PC-3 (cell line): ENCODE data around the gene CAPN13. TPM values are rescaled to one million over a fixed set of nuclear protein-coding genes. Genes with fewer than 3 reads are reported as not detected.

Experiments
- ATAC-seq: fragments of 200-7000 bp; cut with Tn5 transposase; 2 replicates; pipeline ENCODE4 v1.9.1; 2020; ENCODE audit warnings: mild to moderate bottlenecking, moderate library complexity
- BruUV-seq: library from RNA; stranded (reverse); fragments of 400-500 nt; replicated peaks from 2 replicates; lab custom pipeline; 2021; lab: Mats Ljungman, UMichigan
- CTCF ChIA-PET: fragments of 300-600 bp; sonication (Branson Sonifier 250); formaldehyde crosslinking; loops from one replicate; lab custom pipeline; 2022; ENCODE audit warnings: antibody characterized with exemption; lab: Charles Lee
- POLR2A ChIA-PET: fragments of 300-600 bp; sonication (Branson Sonifier 250); formaldehyde crosslinking; loops from one replicate; lab custom pipeline; 2022; ENCODE audit warnings: antibody characterized with exemption; ENCODE audit not compliant: unreplicated experiment; lab: Charles Lee
- DNase-seq: peaks from one replicate; pipeline ENCODE4 v3.0.0-alpha.2; 2015
- H2AFZ ChIP-seq: fragments of 300-600 bp; sonication (generic); 2 replicates; pipeline ENCODE4 v1.6.0; 2016; ENCODE audit warnings: antibody characterized with exemption, low read length
- H3F3A ChIP-seq: fragments of 300-600 bp; sonication (generic); one replicate; pipeline ENCODE4 v1.6.0; 2017; ENCODE audit warnings: antibody characterized with exemption, low read length, control low read depth, mild to moderate bottlenecking; ENCODE audit not compliant: unreplicated experiment
- H3K27ac ChIP-seq: fragments of 300-600 bp; sonication (generic); 2 replicates; pipeline ENCODE4 v1.5.1; 2016; ENCODE audit warnings: mild to moderate bottlenecking, low read length
- H3K27me3 ChIP-seq: fragments of 300-600 bp; sonication (generic); 2 replicates; pipeline ENCODE4 v1.6.1; 2016; ENCODE audit warnings: low read length, mixed read lengths
- H3K36me3 ChIP-seq: fragments of 300-600 bp; sonication (generic); 2 replicates; pipeline ENCODE4 v1.6.1; 2016; ENCODE audit warnings: low read depth, mixed run types, low read length, mixed read lengths
- H3K4me1 ChIP-seq: fragments of 300-600 bp; sonication (generic); 2 replicates; pipeline ENCODE4 v1.5.1; 2016; ENCODE audit warnings: low read length; ENCODE audit not compliant: insufficient read depth
- H3K4me2 ChIP-seq: fragments of 300-600 bp; sonication (generic); 2 replicates; pipeline ENCODE4 v1.6.0; 2016; ENCODE audit warnings: low read length
- H3K4me3 ChIP-seq: fragments of 300-600 bp; sonication (generic); 2 replicates; pipeline ENCODE4 v1.5.1; 2016; ENCODE audit warnings: mild to moderate bottlenecking, low read length, mixed read lengths
- H3K79me2 ChIP-seq: fragments of 300-600 bp; sonication (generic); 2 replicates; pipeline ENCODE4 v1.6.1; 2017; ENCODE audit warnings: low read length, mixed read lengths
- H3K9ac ChIP-seq: fragments of 300-600 bp; sonication (generic); 2 replicates; pipeline ENCODE4 v1.6.0; 2016; ENCODE audit warnings: mild to moderate bottlenecking, low read length
- H3K9me2 ChIP-seq: fragments of 300-600 bp; sonication (generic); replicated peaks from 2 replicates; pipeline ENCODE4 v1.6.1; 2016; ENCODE audit warnings: mixed run types, low read length, mixed read lengths
- H3K9me3 ChIP-seq: fragments of 300-600 bp; sonication (generic); 2 replicates; pipeline ENCODE4 v1.6.1; 2016; ENCODE audit warnings: low read length, mixed read lengths
- H4K20me1 ChIP-seq: fragments of 300-600 bp; sonication (generic); 2 replicates; pipeline ENCODE4 v1.6.1; 2016; ENCODE audit warnings: low read length, mixed read lengths
- EZH2 ChIP-seq: fragments of 300-600 bp; sonication (generic); IDR thresholded peaks from one replicate; pipeline ENCODE4 v1.6.1; 2017; ENCODE audit warnings: antibody characterized with exemption, mild to moderate bottlenecking, low read length; ENCODE audit not compliant: unreplicated experiment
- EZH2phosphoT487 ChIP-seq: fragments of 300-600 bp; sonication (generic); IDR thresholded peaks from 2 replicates; pipeline ENCODE4 v1.6.1; 2018; ENCODE audit warnings: mild to moderate bottlenecking, antibody characterized with exemption, low read length, borderline replicate concordance
- intact Hi-C: fragments of 100-400 bp; cut with micrococcal nuclease; formaldehyde crosslinking; loops from 2 replicates; pipeline ENCODE4 v1.9.0; 2023
- total RNA-seq: library from RNA; depleted of rRNA; stranded (reverse); fragments of >200 nt; gene quantifications from 2 replicates; pipeline ENCODE4 v1.2.3, GENCODE V29; 2014
- TF ChIP-seq, protein P1 (sequence below): fragments of 300-600 bp; sonication (generic); conservative IDR thresholded peaks from 2 replicates; pipeline ENCODE4 v1.5.1; 2017; ENCODE audit warnings: antibody characterized with exemption, low read depth, mild to moderate bottlenecking, low read length

CAPN13 gene
- total RNA-seq, 1 experiment from 2014 or later = 0.44 TPM

DNA sequence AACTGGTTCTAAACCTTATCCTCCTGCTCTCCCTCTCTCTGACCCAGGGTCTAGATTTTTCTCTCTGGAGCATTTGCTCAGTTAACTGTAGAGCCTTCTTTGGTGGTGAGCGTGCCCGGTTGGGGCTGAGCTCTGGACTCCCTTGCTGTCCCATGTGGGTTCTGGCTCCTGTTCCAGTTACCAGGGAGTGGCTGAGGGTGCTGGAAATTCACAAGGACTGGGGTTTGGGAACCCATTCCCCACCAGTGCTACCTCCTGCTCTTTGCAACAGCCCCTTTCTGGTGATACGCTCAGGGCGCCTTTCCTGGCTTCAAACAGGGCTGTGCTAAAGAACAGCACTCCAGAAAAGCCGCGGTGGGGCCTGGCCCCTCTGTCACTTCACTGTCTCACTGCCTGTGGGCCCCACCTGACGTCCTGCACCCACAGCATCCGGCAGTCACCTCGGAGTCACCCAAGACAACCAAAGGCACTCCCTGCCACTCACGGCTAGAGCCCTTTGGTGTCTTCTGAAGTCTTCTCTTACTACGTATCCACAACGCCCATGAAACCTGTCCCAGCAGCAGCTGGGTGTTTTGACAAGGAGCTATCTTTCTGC is 41.3 kb downstream of the CAPN13 start:
- Histone ChIP-seq H4K20me1 (no peaks in the 10 kb centered on the region), H3K9me2 (no peaks in the 10 kb centered on the region), H3K4me1 (no peaks in the 10 kb centered on the region), H3K79me2 (no peaks in the 10 kb centered on the region), H3K4me3 (no peak overlapping the region), H3K9ac (no peak overlapping the region), H3K4me2 (no peak overlapping the region), H3K27ac (no peak overlapping the region), H3K36me3 (no peaks in the 10 kb centered on the region), H3F3A (no peaks in the 10 kb centered on the region), H3K27me3 (peaks cover 57% of the 10 kb centered on the region), H2AFZ (no peak overlapping the region), H3K9me3 (no peaks in the 10 kb centered on the region)
- ChIA-PET POLR2A (no interaction called here), CTCF (no interaction called here)
- intact Hi-C loops = no loop called here
- ATAC-seq (no peak), DNase-seq (no peak)
- TF ChIP-seq EZH2 (no peak), EZH2phosphoT487 (no peak)
- TF ChIP-seq, protein P1, sequence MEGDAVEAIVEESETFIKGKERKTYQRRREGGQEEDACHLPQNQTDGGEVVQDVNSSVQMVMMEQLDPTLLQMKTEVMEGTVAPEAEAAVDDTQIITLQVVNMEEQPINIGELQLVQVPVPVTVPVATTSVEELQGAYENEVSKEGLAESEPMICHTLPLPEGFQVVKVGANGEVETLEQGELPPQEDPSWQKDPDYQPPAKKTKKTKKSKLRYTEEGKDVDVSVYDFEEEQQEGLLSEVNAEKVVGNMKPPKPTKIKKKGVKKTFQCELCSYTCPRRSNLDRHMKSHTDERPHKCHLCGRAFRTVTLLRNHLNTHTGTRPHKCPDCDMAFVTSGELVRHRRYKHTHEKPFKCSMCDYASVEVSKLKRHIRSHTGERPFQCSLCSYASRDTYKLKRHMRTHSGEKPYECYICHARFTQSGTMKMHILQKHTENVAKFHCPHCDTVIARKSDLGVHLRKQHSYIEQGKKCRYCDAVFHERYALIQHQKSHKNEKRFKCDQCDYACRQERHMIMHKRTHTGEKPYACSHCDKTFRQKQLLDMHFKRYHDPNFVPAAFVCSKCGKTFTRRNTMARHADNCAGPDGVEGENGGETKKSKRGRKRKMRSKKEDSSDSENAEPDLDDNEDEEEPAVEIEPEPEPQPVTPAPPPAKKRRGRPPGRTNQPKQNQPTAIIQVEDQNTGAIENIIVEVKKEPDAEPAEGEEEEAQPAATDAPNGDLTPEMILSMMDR = no peak
- no TSS peak for BruUV-seq

DNA sequence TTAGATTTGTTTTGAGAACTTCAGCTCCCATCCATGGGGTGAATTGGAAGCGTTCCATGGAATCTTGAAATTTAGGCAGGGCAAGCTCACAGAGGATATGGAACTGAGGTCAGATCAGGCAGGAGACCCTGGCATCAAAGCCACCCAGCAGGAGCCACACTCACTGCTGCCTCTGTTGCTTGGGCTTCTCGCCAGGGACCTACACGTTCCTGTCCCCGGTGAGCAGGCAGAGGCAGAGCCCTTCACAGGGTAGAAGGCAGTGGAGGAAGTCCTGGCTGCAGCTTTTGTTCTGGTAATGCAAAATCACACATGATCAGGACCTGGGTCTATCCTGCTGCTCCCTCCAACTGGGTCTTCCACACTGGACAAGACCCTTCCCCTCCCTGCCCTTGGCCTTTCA is 42.1 kb downstream of the CAPN13 start:
- intact Hi-C loops = no loop called here
- BruUV-seq = no TSS peak
- H3K27me3 ChIP-seq = peaks cover 65% of the 10 kb centered on the region

More for the DNA sequence above, 42.1 kb downstream of the CAPN13 start:
- Histone ChIP-seq H3K79me2 (no peaks in the 10 kb centered on the region), H3K4me1 (no peaks in the 10 kb centered on the region), H2AFZ (no peak overlapping the region), H3K4me3 (no peak overlapping the region), H3K9ac (no peak overlapping the region), H3F3A (no peaks in the 10 kb centered on the region), H3K4me2 (no peak overlapping the region), H4K20me1 (no peaks in the 10 kb centered on the region), H3K27ac (no peak overlapping the region), H3K9me3 (no peaks in the 10 kb centered on the region), H3K36me3 (no peaks in the 10 kb centered on the region), H3K9me2 (no peaks in the 10 kb centered on the region)
- no peak for ATAC-seq
- no peak for TF ChIP-seq EZH2
- TF ChIP-seq EZH2phosphoT487 = no peak
- TF ChIP-seq, protein P1 = no peak
- ChIA-PET CTCF (no interaction called here), POLR2A (no interaction called here)
- no peak for DNase-seq
